Chondrocyte (in vitro differentiated cells): Measurements from ENCODE around the gene ITGA7. TPM values are rescaled to one million over a fixed set of nuclear protein-coding genes. Genes with fewer than 3 reads are reported as not detected.

ENCODE experiments used
- DNase-seq: peaks from one replicate; pipeline ENCODE4 v3.0.0; 2021; ENCODE audit warnings: mixed read lengths, low spot score
- H3K27ac Mint-ChIP-seq: one replicate; pipeline ENCODE4 v1.8.0; 2021; ENCODE audit warnings: mild to moderate bottlenecking, moderate library complexity, mixed read lengths; ENCODE audit not compliant: unreplicated experiment
- H3K27me3 Mint-ChIP-seq: 2 replicates; pipeline ENCODE4 v1.8.0; 2021; ENCODE audit warnings: low read depth, mixed read lengths
- H3K36me3 Mint-ChIP-seq: 2 replicates; pipeline ENCODE4 v1.8.0; 2021; ENCODE audit warnings: low read depth, mixed read lengths
- H3K4me1 Mint-ChIP-seq: 2 replicates; pipeline ENCODE4 v1.8.0; 2021; ENCODE audit warnings: low read depth, mild to moderate bottlenecking, mixed read lengths
- H3K4me3 Mint-ChIP-seq: one replicate; pipeline ENCODE4 v1.8.0; 2021; ENCODE audit warnings: mild to moderate bottlenecking, moderate library complexity, mixed read lengths; ENCODE audit not compliant: unreplicated experiment
- H3K9me3 Mint-ChIP-seq: 2 replicates; pipeline ENCODE4 v1.8.0; 2021; ENCODE audit warnings: low read depth, mixed read lengths
- CTCF ChIP-seq: fragments of 200-600 bp; sonication (generic); IDR thresholded peaks from 2 replicates; pipeline ENCODE4 v1.5.0; 2021; ENCODE audit warnings: antibody characterized with exemption, mild to moderate bottlenecking, moderate library complexity
- total RNA-seq: library from RNA; stranded (reverse); gene quantifications from 3 replicates; pipeline ENCODE4 v1.2.1, GENCODE V29; 2021

Gene ITGA7
- total RNA-seq, 1 donor from 2014 or later, result 31.6 TPM

- no peak overlapping the region for H3K27ac Mint-ChIP-seq
- no peak for TF ChIP-seq CTCF
These were observed 36.0 kb downstream of the ITGA7 start for GRCh38 chr12:55671746-55672145.

GRCh38 chr12:55670276-55670675 lies 37.4 kb downstream of the ITGA7 start:
- H3K36me3 Mint-ChIP-seq, result no peaks in the 10 kb centered on the region
- H3K4me1 Mint-ChIP-seq, result no peaks in the 10 kb centered on the region
- no peak for TF ChIP-seq CTCF
- no peak overlapping the region for H3K4me3 Mint-ChIP-seq
- H3K27ac Mint-ChIP-seq, result no peak overlapping the region
- peaks cover 16% of the 10 kb centered on the region for H3K27me3 Mint-ChIP-seq
- DNase-seq, result no peak
- no peaks in the 10 kb centered on the region for H3K9me3 Mint-ChIP-seq

More at GRCh38 chr12:55671746-55672145, 36.0 kb downstream of the ITGA7 start:
- H3K4me3 Mint-ChIP-seq, result no peak overlapping the region
- H3K4me1 Mint-ChIP-seq, result no peaks in the 10 kb centered on the region
- peaks cover 22% of the 10 kb centered on the region for H3K27me3 Mint-ChIP-seq
- H3K9me3 Mint-ChIP-seq, result no peaks in the 10 kb centered on the region
- no peak for DNase-seq
- H3K36me3 Mint-ChIP-seq, result no peaks in the 10 kb centered on the region

- Mint-ChIP-seq H3K36me3 (no peaks in the 10 kb centered on the region), H3K4me1 (no peaks in the 10 kb centered on the region), H3K9me3 (no peaks in the 10 kb centered on the region), H3K27me3 (peaks cover 4% of the 10 kb centered on the region), H3K27ac (no peak overlapping the region), H3K4me3 (no peak overlapping the region)
- DNase-seq, result no peak
- TF ChIP-seq CTCF, result no peak
These were observed 41.2 kb downstream of the ITGA7 start for GRCh38 chr12:55666508-55666907.

GRCh38 chr12:55664826-55665225 lies 42.9 kb downstream of the ITGA7 start:
- no peaks in the 10 kb centered on the region for H3K4me1 Mint-ChIP-seq
- H3K9me3 Mint-ChIP-seq, result no peaks in the 10 kb centered on the region
- H3K27me3 Mint-ChIP-seq, result peaks cover 6% of the 10 kb centered on the region

GRCh38 chr12:55663391-55663790 lies 44.3 kb downstream of the ITGA7 start:
- H3K4me1 Mint-ChIP-seq, result no peaks in the 10 kb centered on the region
- H3K27me3 Mint-ChIP-seq, result peaks cover 6% of the 10 kb centered on the region
- no peak for TF ChIP-seq CTCF
- no peaks in the 10 kb centered on the region for H3K36me3 Mint-ChIP-seq
- no peak overlapping the region for H3K4me3 Mint-ChIP-seq
- no peak overlapping the region for H3K27ac Mint-ChIP-seq
- no peaks in the 10 kb centered on the region for H3K9me3 Mint-ChIP-seq
- no peak for DNase-seq

More at GRCh38 chr12:55664826-55665225, 42.9 kb downstream of the ITGA7 start:
- Mint-ChIP-seq H3K36me3 (no peaks in the 10 kb centered on the region), H3K4me3 (no peak overlapping the region), H3K27ac (no peak overlapping the region)
- no peak for TF ChIP-seq CTCF
- DNase-seq, result no peak
